HG02840 (cell line): ENCODE measurements around the gene SNRPD3.
"Not testable (repeated sequence)": the region's sequence is repeated elsewhere in the genome, so short reads cannot be mapped to it uniquely, and the experiment has no call there.

Source experiments
- ATAC-seq: cut with Tn5 transposase; IDR thresholded peaks from one replicate; pipeline ENCODE4 v1.9.1; 2021; ENCODE audit warnings: mild to moderate bottlenecking, moderate library complexity, moderate number of reproducible peaks; ENCODE audit not compliant: unreplicated experiment, low FRiP score

The SNRPD3 gene

GRCh38 chr22:24589518-24590030 is 33.8 kb downstream of the SNRPD3 start:
- no peak for ATAC-seq

- no peak for ATAC-seq
Observed at GRCh38 chr22:24590596-24591173, 34.9 kb downstream of the SNRPD3 start.

GRCh38 chr22:24591286-24591830 is 35.6 kb downstream of the SNRPD3 start:
- no peak for ATAC-seq

GRCh38 chr22:24592058-24592850 is 36.5 kb downstream of the SNRPD3 start:
- no peak for ATAC-seq

GRCh38 chr22:24592851-24593558 is 37.2 kb downstream of the SNRPD3 start, which contains the start of gene LRRC75B:
LRRC75B (minus strand) TSS chr22:24593073; CDS start chr22:24593039, 34 bp downstream.
- peak; percentile 60 for ATAC-seq

- ATAC-seq = not testable (repeated sequence)
Observed at GRCh38 chr22:24593559-24593835, 37.7 kb downstream of the SNRPD3 start.

GRCh38 chr22:24593836-24594568 is 38.2 kb downstream of the SNRPD3 start:
- no peak for ATAC-seq

- no peak for ATAC-seq
Observed at GRCh38 chr22:24594569-24595120, 38.8 kb downstream of the SNRPD3 start.

GRCh38 chr22:24595228-24595627 is 39.4 kb downstream of the SNRPD3 start:
- no peak for ATAC-seq

- ATAC-seq = no peak
Observed at GRCh38 chr22:24595863-24596262, 40.1 kb downstream of the SNRPD3 start.

- ATAC-seq = not testable (repeated sequence)
Observed at GRCh38 chr22:24597076-24597475, 41.3 kb downstream of the SNRPD3 start.

GRCh38 chr22:24599514-24599913 is 43.7 kb downstream of the SNRPD3 start:
- no peak for ATAC-seq

- ATAC-seq = not testable (repeated sequence)
Observed at GRCh38 chr22:24599958-24600715, 44.3 kb downstream of the SNRPD3 start.

GRCh38 chr22:24601217-24602104 is 45.7 kb downstream of the SNRPD3 start:
- no peak for ATAC-seq

- ATAC-seq = not testable (repeated sequence)
Observed at GRCh38 chr22:24602105-24602749, 46.4 kb downstream of the SNRPD3 start.

- ATAC-seq = not testable (repeated sequence)
Observed at GRCh38 chr22:24602847-24603769, 47.3 kb downstream of the SNRPD3 start, which contains the start of gene GGT1. GGT1 (plus strand) TSS chr22:24603193; CDS start chr22:24611082, 7,889 bp downstream.
